A549 treated with CpdA at 1 μM for 4 hours (cell line): Measurements from ENCODE around the gene CDSN. TPM values are rescaled to one million over a fixed set of nuclear protein-coding genes. Genes with fewer than 3 reads are reported as not detected.

Experiments used
- total RNA-seq: library from RNA; stranded (reverse); fragments of 200-300 nt; extraction: Qiagen RNA extraction; gene quantifications from 5 replicates; pipeline ENCODE4 v1.2.3, GENCODE V29; 2022; ENCODE audit warnings: low read depth

Gene CDSN
- total RNA-seq, result not detected in 5 replicates

GRCh38 chr6:31120151-31120915 is at the start of gene CDSN:
TSS of gene CDSN (minus strand) at chr6:31120446. CDS start at chr6:31120419, 27 bp downstream.

GRCh38 chr6:31158140-31158862 is 38.1 kb upstream of the CDSN start, which contains the start of gene TCF19:
TSS of gene TCF19 (plus strand) at chr6:31158589. CDS start at chr6:31159470, 881 bp downstream.

GRCh38 chr6:31157513-31158139 is 37.4 kb upstream of the CDSN start, which contains the start of gene CCHCR1:
TSS of gene CCHCR1 (minus strand) at chr6:31157802. CDS start at chr6:31157600, 202 bp downstream.

GRCh38 chr6:31138982-31139381 is 18.7 kb upstream of the CDSN start, which contains the start of gene PSORS1C2:
TSS of gene PSORS1C2 (minus strand) at chr6:31139066. CDS start at chr6:31139026, 40 bp downstream.

GRCh38 chr6:31114541-31114878 is 5.7 kb downstream of the CDSN start, which contains the start of gene PSORS1C1:
TSS of gene PSORS1C1 (plus strand) at chr6:31114800. CDS start at chr6:31129633, 14,833 bp downstream.

GRCh38 chr6:31112478-31112877 is 7.8 kb downstream of the CDSN start, which contains the start of gene C6orf15:
TSS of gene C6orf15 (minus strand) at chr6:31112575. CDS start at chr6:31112555, 20 bp downstream.

Other genes starting within 250 kb of the CDSN start
- 46.0 to 54.9 TPM (median 48.9 TPM) in 5 replicates for gene DDR1, start 235.9 kb downstream of the CDSN start, total RNA-seq
- 14.2 to 21.3 TPM (median 20.5 TPM) in 5 replicates for gene GTF2H4, start 212.2 kb downstream of the CDSN start, total RNA-seq
- 11.6 to 13.4 TPM (median 12.4 TPM) in 5 replicates for gene VARS2, start 206.2 kb downstream of the CDSN start, total RNA-seq
- gene SFTA2, start 188.3 kb downstream of the CDSN start, total RNA-seq, result not detected in 5 replicates
- 0.01 to 0.04 TPM (median 0.02 TPM) in 3 of 5 replicates, not detected in the others for gene MUCL3, start 179.5 kb downstream of the CDSN start, total RNA-seq
- gene MUC21, start 136.7 kb downstream of the CDSN start, total RNA-seq, result not detected in 5 replicates
- gene MUC22, start 110.0 kb downstream of the CDSN start, total RNA-seq, result 0.01 to 0.05 TPM (median 0.03 TPM) in 4 of 5 replicates, not detected in the other
- not detected in 5 replicates for gene C6orf15, start 7.9 kb downstream of the CDSN start, total RNA-seq
- 3.3 to 6.4 TPM (median 4.2 TPM) in 5 replicates for gene PSORS1C1, start 5.6 kb downstream of the CDSN start, total RNA-seq
- gene PSORS1C2, start 18.6 kb upstream of the CDSN start, total RNA-seq, result not detected in 5 replicates
- 6.6 to 8.7 TPM (median 7.4 TPM) in 5 replicates for gene CCHCR1, start 37.4 kb upstream of the CDSN start, total RNA-seq
- 12.0 to 14.1 TPM (median 13.4 TPM) in 5 replicates for gene TCF19, start 38.1 kb upstream of the CDSN start, total RNA-seq
- 2.5 to 5.1 TPM (median 3.6 TPM) in 5 replicates for gene POU5F1, start 50.2 kb upstream of the CDSN start, total RNA-seq
- 43.3 to 57.6 TPM (median 52.8 TPM) in 5 replicates for gene HLA-C, start 151.6 kb upstream of the CDSN start, total RNA-seq
- gene HLA-B, start 236.7 kb upstream of the CDSN start, total RNA-seq, result 15.2 to 27.1 TPM (median 25.9 TPM) in 5 replicates